SK-N-SH (cell line): ENCODE results near the gene SLC25A47. TPM values are rescaled to one million over a fixed set of nuclear protein-coding genes. Genes with fewer than 3 reads are reported as not detected.
"Not testable (repeated sequence)": the region's sequence is repeated elsewhere in the genome, so short reads cannot be mapped to it uniquely, and the experiment has no call there.

Experiments
- CTCF ChIA-PET: fragments of 300-600, 350-600 bp; formaldehyde crosslinking; extraction: SDS; loops from one replicate; lab custom pipeline; 2021; lab: Yijun Ruan, JAX
- POLR2A ChIA-PET: fragments of 350-600 bp; sonication (Branson Sonifier 250); formaldehyde crosslinking; extraction: SDS; loops from one replicate; lab custom pipeline; 2020; ENCODE audit warnings: antibody characterized with exemption, inconsistent platforms; lab: Yijun Ruan, JAX
- DNase-seq: peaks from one replicate; pipeline ENCODE4 v3.0.0; 2012
- H2AFZ ChIP-seq: fragments of 200-600 bp; sonication (generic); 2 replicates; pipeline ENCODE4 v1.8.1; 2016; ENCODE audit warnings: antibody characterized with exemption, mild to moderate bottlenecking, low read depth
- H3F3A ChIP-seq: fragments of 200-600 bp; sonication (generic); replicated peaks from 2 replicates; pipeline ENCODE3; 2016; ENCODE audit warnings: antibody characterized with exemption, mild to moderate bottlenecking; ENCODE audit not compliant: insufficient read depth
- H3K27ac ChIP-seq, 2 experiments: fragments of 200-500 bp in 1 of 2; fragments of 200-600 bp in 1 of 2; sonication (Bioruptor generic) in 1 of 2; sonication (generic), shearing (Covaris generic) in 1 of 2; 2 replicates each; pipeline versions ENCODE4 v1.5.1 to v1.6.1; 2014 to 2016; ENCODE audit warnings: low read depth in 2 of 2, inconsistent platforms in 1 of 2, low read length in 1 of 2, mild to moderate bottlenecking in 1 of 2, mixed read lengths in 1 of 2
- H3K27me3 ChIP-seq: fragments of 200-600 bp; sonication (generic), shearing (Covaris generic); 2 replicates; pipeline ENCODE4 v1.6.1; 2016; ENCODE audit warnings: mixed run types; ENCODE audit not compliant: insufficient read depth
- H3K36me3 ChIP-seq, 2 experiments: fragments of 200-500 bp in 1 of 2; fragments of 200-600 bp in 1 of 2; sonication (Bioruptor generic) in 1 of 2; sonication (generic) in 1 of 2; replicated peaks in 1 of 2; 2 replicates each; pipeline versions ENCODE3 to v1.5.1; 2014 to 2016; ENCODE audit warnings: low read length in 1 of 2, mild to moderate bottlenecking in 1 of 2; ENCODE audit not compliant: insufficient read depth in 2 of 2, control insufficient read depth in 1 of 2
- H3K4me1 ChIP-seq, 2 experiments: fragments of 200-500 bp in 1 of 2; fragments of 200-600 bp in 1 of 2; sonication (Bioruptor generic) in 1 of 2; sonication (generic), shearing (Covaris generic) in 1 of 2; 2 replicates each; pipeline versions ENCODE4 v1.5.1 to v1.6.1; 2014 to 2016; ENCODE audit warnings: low read depth in 1 of 2, low read length in 1 of 2, mixed run types in 1 of 2; ENCODE audit not compliant: insufficient read depth in 2 of 2, control insufficient read depth in 1 of 2
- H3K4me2 ChIP-seq: fragments of 200-600 bp; sonication (generic), shearing (Covaris generic); 2 replicates; pipeline ENCODE4 v1.6.1; 2017; ENCODE audit warnings: mixed run types
- H3K4me3 ChIP-seq, 2 experiments: fragments of 200-500 bp in 1 of 2; fragments of 200-600 bp in 1 of 2; sonication (Bioruptor generic) in 1 of 2; sonication (generic), shearing (Covaris generic) in 1 of 2; 2 replicates each; pipeline versions ENCODE4 v1.5.1 to v1.8.1; 2014 to 2016; ENCODE audit warnings: low read depth in 2 of 2, inconsistent platforms in 1 of 2, low read length in 1 of 2, mild to moderate bottlenecking in 1 of 2, mixed read lengths in 1 of 2, moderate library complexity in 1 of 2
- H3K79me2 ChIP-seq: fragments of 200-600 bp; sonication (generic); 2 replicates; pipeline ENCODE4 v1.8.1; 2017; ENCODE audit warnings: mild to moderate bottlenecking; ENCODE audit not compliant: insufficient read depth
- H3K9ac ChIP-seq: fragments of 200-600 bp; sonication (generic); 2 replicates; pipeline ENCODE4 v1.6.1; 2017; ENCODE audit warnings: mixed run types
- H3K9me2 ChIP-seq: fragments of 200-600 bp; sonication (generic); 2 replicates; pipeline ENCODE4 v1.6.1; 2017; ENCODE audit warnings: mixed run types
- H3K9me3 ChIP-seq: fragments of 200-600 bp; sonication (generic); 2 replicates; pipeline ENCODE4 v1.6.1; 2017; ENCODE audit warnings: mixed run types, mild to moderate bottlenecking, moderate library complexity
- H4K20me1 ChIP-seq: fragments of 200-600 bp; sonication (generic); 2 replicates; pipeline ENCODE4 v1.6.1; 2017; ENCODE audit warnings: mild to moderate bottlenecking, mixed run types; ENCODE audit not compliant: insufficient read depth
- EZH2phosphoT487 ChIP-seq: fragments of 200-600 bp; sonication (generic); IDR thresholded peaks from 2 replicates; pipeline ENCODE4 v1.6.1; 2017; ENCODE audit warnings: low read depth, mixed run types, mild to moderate bottlenecking, antibody characterized with exemption, moderate library complexity, borderline replicate concordance
- FOXJ3 ChIP-seq: sonication (generic); formaldehyde crosslinking; IDR thresholded peaks from 2 replicates; pipeline ENCODE4 v1.5.1; 2020; ENCODE audit warnings: mild to moderate bottlenecking, missing genetic modification reagents
- GABPA ChIP-seq: IDR thresholded peaks from 2 replicates; pipeline ENCODE4 v1.4.0; 2012; ENCODE audit warnings: low read depth, mild to moderate bottlenecking
- GATA2 ChIP-seq: sonication (generic); formaldehyde crosslinking; IDR thresholded peaks from 2 replicates; pipeline ENCODE4 v1.5.0; 2020; ENCODE audit warnings: mild to moderate bottlenecking, missing genetic modification reagents
- JUND ChIP-seq: IDR thresholded peaks from 2 replicates; pipeline ENCODE4 v1.4.0; 2012
- MAX ChIP-seq: IDR thresholded peaks from 2 replicates; pipeline ENCODE4 v1.4.0; 2012; ENCODE audit warnings: low read depth
- MEF2A ChIP-seq: IDR thresholded peaks from 2 replicates; pipeline ENCODE4 v1.4.0; 2012; ENCODE audit warnings: low read depth, borderline replicate concordance
- RAD21 ChIP-seq: IDR thresholded peaks from 2 replicates; pipeline ENCODE4 v1.6.1; 2012; ENCODE audit warnings: mild to moderate bottlenecking, low read length
- RXRA ChIP-seq: IDR thresholded peaks from 2 replicates; pipeline ENCODE4 v1.4.0; 2012; ENCODE audit warnings: low read depth, mild to moderate bottlenecking, borderline replicate concordance
- USF2 ChIP-seq: fragments of 150-350 bp; IDR thresholded peaks from 2 replicates; pipeline ENCODE4 v1.6.1; 2017; ENCODE audit warnings: antibody characterized with exemption, low read length, low read depth, borderline replicate concordance
- WGBS: methylation state at CpG from one replicate; pipeline ENCODE4 v1.1.6; 2017; ENCODE audit warnings: low lambda C conversion rate; 5-methylcytosine and 5-hydroxymethylcytosine counted together
- polyA plus RNA-seq, 3 experiments: library from polyadenylated mRNA; depleted of rRNA; stranded (reverse); fragments of >200 nt; gene quantifications; 2 replicates each; pipeline ENCODE4 v1.2.3, GENCODE V29; 2012
- TF ChIP-seq, protein P1 (sequence below): IDR thresholded peaks from 2 replicates; pipeline ENCODE4; 2012
- TF ChIP-seq, protein P2 (sequence below): IDR thresholded peaks from 2 replicates; pipeline ENCODE4 v1.4.0; 2012; ENCODE audit warnings: low read depth, borderline replicate concordance

The SLC25A47 gene
- polyA plus RNA-seq, 1 of the 3 experiments (the other 2 are of a cell fraction): not detected

DNA sequence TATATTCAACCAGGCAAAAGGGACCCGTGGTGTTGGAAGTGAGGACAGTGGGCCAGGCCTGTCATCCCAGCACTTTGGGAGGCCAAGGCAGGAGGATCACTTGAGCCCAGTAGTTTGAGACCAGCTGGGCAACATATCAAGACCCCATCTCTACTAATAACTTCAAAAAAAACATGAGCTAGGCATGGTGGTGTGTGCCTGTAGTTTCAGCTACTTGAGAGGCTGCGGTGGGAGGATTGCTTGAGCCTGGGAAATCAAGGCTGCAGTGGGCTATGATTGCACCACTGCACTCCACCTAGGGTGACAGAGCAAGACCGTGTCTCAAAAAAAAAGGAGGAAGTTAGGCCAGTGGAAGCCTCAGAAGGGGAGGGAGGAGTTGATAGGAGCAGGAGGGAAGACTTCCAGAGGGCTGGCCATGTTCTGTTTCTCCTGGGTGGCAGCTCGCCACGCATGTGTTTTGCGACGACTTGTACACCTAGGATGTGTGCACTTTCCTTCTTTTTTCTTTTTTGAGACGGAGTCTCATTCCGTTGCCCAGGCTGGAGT, 27.0 kb upstream of the SLC25A47 start:
- H3K4me3 ChIP-seq: no peak overlapping the region
- H3K9me3 ChIP-seq: no peaks in the 10 kb centered on the region
- no peak overlapping the region for H3K27ac ChIP-seq
- H3K79me2 ChIP-seq: peaks cover 18% of the 10 kb centered on the region
- no peak overlapping the region for H3K4me2 ChIP-seq
- POLR2A ChIA-PET: no interaction called here
- TF ChIP-seq USF2: no peak
- TF ChIP-seq, protein P1, sequence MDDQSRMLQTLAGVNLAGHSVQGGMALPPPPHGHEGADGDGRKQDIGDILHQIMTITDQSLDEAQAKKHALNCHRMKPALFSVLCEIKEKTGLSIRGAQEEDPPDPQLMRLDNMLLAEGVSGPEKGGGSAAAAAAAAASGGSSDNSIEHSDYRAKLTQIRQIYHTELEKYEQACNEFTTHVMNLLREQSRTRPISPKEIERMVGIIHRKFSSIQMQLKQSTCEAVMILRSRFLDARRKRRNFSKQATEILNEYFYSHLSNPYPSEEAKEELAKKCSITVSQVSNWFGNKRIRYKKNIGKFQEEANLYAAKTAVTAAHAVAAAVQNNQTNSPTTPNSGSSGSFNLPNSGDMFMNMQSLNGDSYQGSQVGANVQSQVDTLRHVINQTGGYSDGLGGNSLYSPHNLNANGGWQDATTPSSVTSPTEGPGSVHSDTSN: no peak
- no peak for TF ChIP-seq GABPA
- TF ChIP-seq, protein P2, sequence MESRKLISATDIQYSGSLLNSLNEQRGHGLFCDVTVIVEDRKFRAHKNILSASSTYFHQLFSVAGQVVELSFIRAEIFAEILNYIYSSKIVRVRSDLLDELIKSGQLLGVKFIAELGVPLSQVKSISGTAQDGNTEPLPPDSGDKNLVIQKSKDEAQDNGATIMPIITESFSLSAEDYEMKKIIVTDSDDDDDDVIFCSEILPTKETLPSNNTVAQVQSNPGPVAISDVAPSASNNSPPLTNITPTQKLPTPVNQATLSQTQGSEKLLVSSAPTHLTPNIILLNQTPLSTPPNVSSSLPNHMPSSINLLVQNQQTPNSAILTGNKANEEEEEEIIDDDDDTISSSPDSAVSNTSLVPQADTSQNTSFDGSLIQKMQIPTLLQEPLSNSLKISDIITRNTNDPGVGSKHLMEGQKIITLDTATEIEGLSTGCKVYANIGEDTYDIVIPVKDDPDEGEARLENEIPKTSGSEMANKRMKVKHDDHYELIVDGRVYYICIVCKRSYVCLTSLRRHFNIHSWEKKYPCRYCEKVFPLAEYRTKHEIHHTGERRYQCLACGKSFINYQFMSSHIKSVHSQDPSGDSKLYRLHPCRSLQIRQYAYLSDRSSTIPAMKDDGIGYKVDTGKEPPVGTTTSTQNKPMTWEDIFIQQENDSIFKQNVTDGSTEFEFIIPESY: no peak
- TF ChIP-seq MAX: no peak
- TF ChIP-seq JUND: no peak
- TF ChIP-seq FOXJ3: no peak
- TF ChIP-seq EZH2phosphoT487: no peak
- no peak for TF ChIP-seq RXRA
- TF ChIP-seq MEF2A: no peak
- no peak for TF ChIP-seq RAD21
- no peak for TF ChIP-seq GATA2
- H2AFZ ChIP-seq: no peak overlapping the region
- H4K20me1 ChIP-seq: peaks cover 11% of the 10 kb centered on the region; the same call in 1 of the 2 replicates
- H3K4me1 ChIP-seq: no peaks in the 10 kb centered on the region; a peak in 1 of 4 replicates
- peaks cover 2% of the 10 kb centered on the region for H3F3A ChIP-seq
- no peaks in the 10 kb centered on the region for H3K9me2 ChIP-seq
- WGBS: 89% methylated on average over 8 of the region's 9 CpGs
- CTCF ChIA-PET: interaction anchor here (1.3 to 3.7 kb wide), 3 partner anchors 11 to 81 kb away, joined by 3 to 40 read pairs (median 6); no protein-coding TSS in a partner anchor
- H3K36me3 ChIP-seq: peaks cover 0 to 15% of the 10 kb centered on the region in 2 experiments
- no peaks in the 10 kb centered on the region for H3K27me3 ChIP-seq
- no peak overlapping the region for H3K9ac ChIP-seq
- DNase-seq: no peak

- POLR2A ChIA-PET, H3K9ac ChIP-seq, H3K4me2 ChIP-seq, H3K36me3 ChIP-seq, H3F3A ChIP-seq, DNase-seq, H3K27ac ChIP-seq, H3K27me3 ChIP-seq, H3K9me3 ChIP-seq, H3K4me3 ChIP-seq, H3K4me1 ChIP-seq, H3K9me2 ChIP-seq, H2AFZ ChIP-seq: not testable (repeated sequence)
- WGBS: 95% methylated on average over 11 of the region's 11 CpGs
- H3K79me2 ChIP-seq: peaks cover 22% of the 10 kb centered on the region
- CTCF ChIA-PET: interaction anchor here (1.3 to 3.7 kb wide), 2 partner anchors 12 to 81 kb away, joined by 3 to 40 read pairs; no protein-coding TSS in a partner anchor
- H4K20me1 ChIP-seq: peaks cover 11% of the 10 kb centered on the region; the same call in 1 of the 2 replicates
These were observed 26.4 kb upstream of the SLC25A47 start for GRCh38 chr14:100296729-100297128.
